GM10248 (cell line): Measurements from ENCODE around the gene ADAMTSL2.

Source experiments
- CTCF ChIA-PET: fragments of 300-600 bp; sonication (Branson Sonifier 250); formaldehyde crosslinking; extraction: SDS; loops from one replicate; lab custom pipeline; 2021; ENCODE audit warnings: antibody characterized with exemption; lab: Yijun Ruan, JAX
- POLR2A ChIA-PET: fragments of 350-650 bp; sonication (Branson Sonifier 250); formaldehyde crosslinking; extraction: SDS; loops from one replicate; lab custom pipeline; 2020; ENCODE audit warnings: antibody characterized with exemption; lab: Yijun Ruan, JAX
- DNase-seq: peaks from one replicate; pipeline ENCODE4 v3.0.0; 2012; ENCODE audit errors: extremely low spot score
- TF ChIP-seq, protein P1 (sequence below): IDR thresholded peaks from 2 replicates; pipeline ENCODE4 v1.5.1; 2012; ENCODE audit warnings: mild to moderate bottlenecking, low read depth; ENCODE audit errors: extremely low read depth, missing control alignments, control extremely low read depth

ADAMTSL2 gene

DNA sequence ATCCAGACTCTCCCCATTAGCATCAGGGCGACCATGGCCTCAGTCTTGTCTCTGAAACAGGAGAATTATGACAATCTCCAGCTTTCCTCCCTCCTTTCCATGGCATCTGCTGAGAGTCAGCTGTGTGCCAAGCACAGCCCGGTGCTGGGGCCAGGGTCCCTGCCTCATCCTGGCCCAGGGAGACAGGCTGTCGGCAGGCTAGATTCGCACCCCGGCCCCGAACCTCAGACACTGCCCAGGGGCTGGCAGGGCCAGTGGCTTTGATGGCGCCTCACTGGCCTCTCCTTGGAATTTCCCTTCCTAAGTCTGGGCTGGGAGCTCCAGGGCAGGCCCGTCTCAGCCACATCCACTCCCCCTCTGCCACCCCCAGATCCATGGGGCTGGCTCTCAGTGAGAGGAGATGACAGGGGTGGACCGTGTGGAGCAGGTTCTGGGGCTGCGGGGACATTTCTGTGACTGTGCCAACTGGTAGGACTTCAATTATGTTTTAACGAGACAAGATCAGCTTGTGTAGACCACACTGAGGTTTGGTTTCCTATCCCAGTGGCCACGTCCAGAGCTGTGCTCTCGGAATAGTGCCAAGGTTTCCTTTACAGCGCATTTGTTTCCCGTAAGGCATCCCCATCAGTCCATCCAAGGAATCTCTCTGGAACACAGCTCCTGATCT lies 59.2 kb downstream of the ADAMTSL2 start:
- no peak for DNase-seq
- CTCF ChIA-PET = interaction anchor here (0.8 to 1.6 kb wide), 2 partner anchors 10 to 400 kb away, joined by 3 to 4 read pairs; no protein-coding TSS in a partner anchor
- TF ChIP-seq, protein P1, sequence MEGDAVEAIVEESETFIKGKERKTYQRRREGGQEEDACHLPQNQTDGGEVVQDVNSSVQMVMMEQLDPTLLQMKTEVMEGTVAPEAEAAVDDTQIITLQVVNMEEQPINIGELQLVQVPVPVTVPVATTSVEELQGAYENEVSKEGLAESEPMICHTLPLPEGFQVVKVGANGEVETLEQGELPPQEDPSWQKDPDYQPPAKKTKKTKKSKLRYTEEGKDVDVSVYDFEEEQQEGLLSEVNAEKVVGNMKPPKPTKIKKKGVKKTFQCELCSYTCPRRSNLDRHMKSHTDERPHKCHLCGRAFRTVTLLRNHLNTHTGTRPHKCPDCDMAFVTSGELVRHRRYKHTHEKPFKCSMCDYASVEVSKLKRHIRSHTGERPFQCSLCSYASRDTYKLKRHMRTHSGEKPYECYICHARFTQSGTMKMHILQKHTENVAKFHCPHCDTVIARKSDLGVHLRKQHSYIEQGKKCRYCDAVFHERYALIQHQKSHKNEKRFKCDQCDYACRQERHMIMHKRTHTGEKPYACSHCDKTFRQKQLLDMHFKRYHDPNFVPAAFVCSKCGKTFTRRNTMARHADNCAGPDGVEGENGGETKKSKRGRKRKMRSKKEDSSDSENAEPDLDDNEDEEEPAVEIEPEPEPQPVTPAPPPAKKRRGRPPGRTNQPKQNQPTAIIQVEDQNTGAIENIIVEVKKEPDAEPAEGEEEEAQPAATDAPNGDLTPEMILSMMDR = no peak
- POLR2A ChIA-PET = no interaction called here

DNA sequence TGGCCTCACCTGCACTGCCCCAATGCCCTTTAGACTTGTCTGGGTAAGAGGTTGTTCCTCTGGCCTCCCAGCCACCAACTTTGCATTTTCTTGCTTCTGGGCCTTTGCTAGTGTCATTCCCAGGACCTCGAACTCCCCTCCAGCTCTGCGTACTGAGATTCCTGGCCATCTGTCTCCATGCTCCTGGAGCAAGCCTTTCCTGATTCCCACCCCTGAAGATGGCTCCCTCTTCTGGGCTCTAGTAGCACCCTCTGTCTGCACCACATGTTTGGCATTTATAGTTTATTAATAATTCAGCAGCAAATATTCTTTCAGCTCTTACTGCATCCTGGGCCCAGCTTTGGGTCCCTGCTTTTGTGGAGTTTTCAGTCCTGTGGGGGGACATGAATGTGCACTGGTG lies 59.8 kb downstream of the ADAMTSL2 start:
- CTCF ChIA-PET = interaction anchor here (0.8 to 1.6 kb wide), 2 partner anchors 11 to 400 kb away, joined by 3 to 4 read pairs; no protein-coding TSS in a partner anchor
- DNase-seq = no peak
- TF ChIP-seq, protein P1 = no peak
- POLR2A ChIA-PET = no interaction called here

DNA sequence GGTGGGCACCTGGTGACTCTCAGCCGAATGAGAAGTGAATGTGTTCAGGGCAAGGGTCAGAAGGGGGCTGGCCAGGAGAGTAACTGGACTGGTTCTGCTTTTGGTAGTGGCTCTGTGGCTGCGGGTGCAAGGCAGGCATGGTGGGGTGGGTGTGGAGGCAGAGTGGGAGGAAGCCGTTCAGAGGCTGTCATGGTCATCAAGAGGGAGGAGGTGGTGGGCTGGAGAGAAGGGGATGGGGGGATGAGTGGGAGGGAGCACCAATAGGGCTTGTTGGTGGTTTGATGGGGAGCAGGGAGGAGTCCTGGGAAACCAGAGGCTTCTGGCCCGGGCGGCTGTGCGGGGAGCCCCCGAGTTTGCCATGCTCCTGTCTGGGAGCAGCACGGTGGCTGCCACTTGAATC lies 61.4 kb downstream of the ADAMTSL2 start:
- TF ChIP-seq, protein P1 = no peak
- ChIA-PET CTCF (no interaction called here), POLR2A (no interaction called here)
- DNase-seq = no peak

DNA sequence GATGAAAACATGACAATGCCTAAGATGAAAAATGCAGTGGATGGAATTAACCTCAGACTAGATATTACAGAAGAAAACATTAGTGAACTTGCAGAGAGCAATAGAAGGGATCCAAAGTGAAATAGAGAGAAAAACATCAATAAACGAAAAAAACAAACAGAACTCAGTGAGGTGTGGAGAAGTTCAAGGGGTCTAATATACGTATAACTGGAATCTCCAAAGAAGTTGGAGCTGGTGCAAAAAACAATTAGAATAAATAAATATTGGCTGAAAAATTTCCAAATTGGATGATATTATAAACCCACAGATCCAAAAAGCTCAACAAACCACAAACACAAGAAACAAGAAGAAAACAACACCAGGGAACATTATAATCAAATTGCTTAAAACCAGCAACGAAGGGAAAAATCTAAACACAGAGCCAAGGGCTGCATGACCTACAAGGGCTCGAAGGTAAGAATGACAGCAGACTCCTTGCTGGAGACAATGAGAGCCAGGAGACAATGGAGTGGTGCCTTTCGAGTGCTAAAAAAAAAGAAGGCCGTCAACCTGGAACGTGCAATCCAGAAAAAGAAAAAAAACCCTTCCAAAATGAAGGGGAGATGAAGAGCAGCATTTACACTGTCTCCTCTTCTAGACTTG lies 62.9 kb downstream of the ADAMTSL2 start:
- TF ChIP-seq, protein P1 = no peak
- DNase-seq = no peak
- CTCF ChIA-PET = interaction anchor here (0.9 to 1.1 kb wide), 2 partner anchors 10 to 31 kb away, joined by 3 read pairs; no protein-coding TSS in a partner anchor

DNA sequence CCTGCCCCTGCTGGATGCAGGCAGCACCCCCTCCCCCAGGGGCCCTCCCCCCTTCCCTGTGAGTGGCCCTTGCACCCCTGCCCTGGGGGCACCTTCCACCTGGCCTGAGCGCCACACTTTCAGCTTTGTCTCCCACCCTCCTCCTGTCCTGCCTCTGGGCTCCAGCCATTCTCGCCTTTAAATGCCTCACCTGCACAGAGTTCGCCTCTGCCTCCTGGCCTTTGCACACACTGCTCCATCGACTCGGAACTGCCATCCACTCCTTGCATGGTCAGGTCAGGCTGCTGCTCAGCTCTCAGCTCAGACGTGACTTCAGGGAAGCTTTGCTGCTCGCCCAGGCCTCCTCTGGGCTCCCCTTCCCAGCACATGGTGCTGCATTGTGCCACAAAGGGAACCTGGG lies 64.5 kb downstream of the ADAMTSL2 start:
- DNase-seq = no peak
- TF ChIP-seq, protein P1 = no peak
- ChIA-PET CTCF (no interaction called here), POLR2A (no interaction called here)

More for the DNA sequence above, 62.9 kb downstream of the ADAMTSL2 start:
- POLR2A ChIA-PET = no interaction called here

DNA sequence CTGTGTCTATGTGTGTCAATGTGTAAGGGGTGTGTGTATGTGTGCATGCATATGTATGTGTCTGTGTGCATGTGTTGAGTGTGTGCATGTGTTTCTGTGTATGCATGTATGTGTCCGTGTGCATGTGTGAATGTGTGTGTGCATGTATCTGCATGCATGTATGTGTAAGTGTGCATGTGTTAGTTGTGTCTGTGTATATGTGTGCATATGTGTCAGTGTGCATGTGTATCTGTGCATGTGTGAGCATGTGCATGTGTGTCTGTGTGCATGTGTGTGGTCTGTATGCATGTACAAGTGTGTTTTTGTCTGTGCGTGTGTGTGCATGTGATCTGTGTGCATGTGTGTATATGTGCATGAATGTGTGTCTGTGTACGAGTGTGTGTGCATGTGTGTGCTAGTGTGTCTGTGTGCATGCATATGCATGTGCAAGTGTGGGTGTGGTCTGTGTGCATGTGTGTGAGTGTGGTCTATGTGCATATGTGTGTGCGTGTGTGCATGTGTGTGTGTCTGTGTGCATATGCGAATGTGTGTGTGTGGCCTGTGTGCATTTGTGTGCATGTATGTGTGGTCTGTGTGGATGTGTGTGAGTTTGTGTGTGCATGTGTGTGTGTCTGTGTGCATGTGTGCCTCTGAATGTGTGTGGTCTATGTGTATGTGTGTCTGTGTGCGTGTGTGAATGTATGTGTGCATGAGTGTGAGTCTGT lies 65.1 kb downstream of the ADAMTSL2 start:
- CTCF ChIA-PET = no interaction called here
- TF ChIP-seq, protein P1 = no peak
- POLR2A ChIA-PET = no interaction called here
- DNase-seq = no peak
